Keratinocyte (primary cell): ENCODE results near the gene POLD3. TPM values are rescaled to one million over a fixed set of nuclear protein-coding genes. Genes with fewer than 3 reads are reported as not detected.

Experiments used
- DNase-seq: peaks from one replicate; pipeline ENCODE4 v3.0.0-alpha.2; 2011; ENCODE audit warnings: low read depth, missing footprints, low spot score
- FAIRE-seq: peaks from 2 replicates; lab custom pipeline; 2011; peaks lifted over from hg19 to GRCh38; lab: Jason Lieb, UNC
- H2AFZ ChIP-seq: 2 replicates; pipeline ENCODE4 v1.6.0; 2012; ENCODE audit warnings: low read length, control low read depth, inconsistent platforms; ENCODE audit not compliant: control insufficient read depth
- H3K27ac ChIP-seq: 2 replicates; pipeline ENCODE4 v1.5.1; 2011; ENCODE audit warnings: low read length; ENCODE audit not compliant: control insufficient read depth, insufficient read depth
- H3K27me3 ChIP-seq: 3 replicates; pipeline ENCODE4 v1.6.0; 2011; ENCODE audit warnings: low read length; ENCODE audit not compliant: control insufficient read depth, insufficient read depth; ENCODE audit errors: extremely low read depth
- H3K36me3 ChIP-seq, 2 experiments: 2 replicates in 1 of 2; 3 replicates in 1 of 2; pipeline ENCODE4 v1.5.1; 2011; ENCODE audit warnings: low read length in 2 of 2, mild to moderate bottlenecking in 1 of 2; ENCODE audit not compliant: control insufficient read depth in 2 of 2, insufficient read depth in 2 of 2; ENCODE audit errors: extremely low read depth in 1 of 2
- H3K4me1 ChIP-seq: 3 replicates; pipeline ENCODE4 v1.5.1; 2011; ENCODE audit warnings: low read length; ENCODE audit not compliant: control insufficient read depth, insufficient read depth; ENCODE audit errors: extremely low read depth
- H3K4me2 ChIP-seq: 3 replicates; pipeline ENCODE4 v1.6.0; 2011; ENCODE audit warnings: low read depth, low read length; ENCODE audit not compliant: control insufficient read depth, insufficient read depth; ENCODE audit errors: extremely low read depth
- H3K4me3 ChIP-seq, 3 experiments: fragments of 200-600 bp in 1 of 3; sonication (generic) in 1 of 3; 2 replicates in 2 of 3; 3 replicates in 1 of 3; pipeline ENCODE4 v1.5.1; 2011 to 2016; ENCODE audit warnings: low read length in 3 of 3, mild to moderate bottlenecking in 3 of 3, control low read depth in 2 of 3, inconsistent platforms in 1 of 3, low read depth in 1 of 3, mixed read lengths in 1 of 3, mixed run types in 1 of 3, moderate library complexity in 1 of 3; ENCODE audit not compliant: control insufficient read depth in 2 of 3, insufficient read depth in 2 of 3; ENCODE audit errors: extremely low read depth in 1 of 3
- H3K79me2 ChIP-seq: 2 replicates; pipeline ENCODE4 v1.6.0; 2012; ENCODE audit warnings: low read length; ENCODE audit not compliant: control insufficient read depth, insufficient read depth
- H3K9ac ChIP-seq: 3 replicates; pipeline ENCODE4 v1.6.0; 2011; ENCODE audit warnings: low read length; ENCODE audit not compliant: control insufficient read depth, insufficient read depth; ENCODE audit errors: extremely low read depth
- H3K9me1 ChIP-seq: 3 replicates; pipeline ENCODE4 v1.6.0; 2011; ENCODE audit warnings: low read length; ENCODE audit not compliant: control insufficient read depth, insufficient read depth; ENCODE audit errors: extremely low read depth
- H3K9me3 ChIP-seq: 2 replicates; pipeline ENCODE4 v1.5.1; 2012; ENCODE audit warnings: low read depth, low read length; ENCODE audit not compliant: control insufficient read depth
- H4K20me1 ChIP-seq: 3 replicates; pipeline ENCODE4 v1.6.0; 2011; ENCODE audit warnings: low read length; ENCODE audit not compliant: control insufficient read depth, insufficient read depth; ENCODE audit errors: extremely low read depth
- CTCF ChIP-seq, 3 experiments: IDR thresholded peaks in 1 of 3; conservative IDR thresholded peaks in 1 of 3; optimal IDR thresholded peaks in 1 of 3; 2 replicates in 2 of 3; 3 replicates in 1 of 3; pipeline versions ENCODE3 to v1.5.1; 2011; ENCODE audit warnings: low read length in 3 of 3, mild to moderate bottlenecking in 3 of 3, moderate library complexity in 2 of 3, control low read depth in 1 of 3, inconsistent platforms in 1 of 3; ENCODE audit not compliant: insufficient read depth in 2 of 3; ENCODE audit errors: extremely low read depth in 1 of 3
- EZH2 ChIP-seq: IDR thresholded peaks from one replicate; pipeline ENCODE4 v1.6.1; 2012; ENCODE audit warnings: inconsistent platforms, mild to moderate bottlenecking, low read length, moderate library complexity
- dilution Hi-C: fragments of 300-500 bp; cut with MboI; formaldehyde crosslinking; loops from one replicate; pipeline ENCODE4 v1.7.0; 2020; ENCODE audit warnings: low sequenced_read_pairs; ENCODE audit not compliant: extremely low pct_ligation_motif_present
- polyA plus RNA-seq, 5 experiments: library from polyadenylated mRNA; depleted of rRNA in 3 of 5; stranded (reverse) in 3 of 5; stranded (forward) in 1 of 5; unstranded in 1 of 5; fragments of >200 nt; gene quantifications; 1 replicate in 1 of 5; 2 replicates in 3 of 5; 3 replicates in 1 of 5; pipeline versions ENCODE4 v1.2.1 to v1.2.3, GENCODE V29; 2011 to 2012; ENCODE audit warnings: missing spikeins in 2 of 5, low read depth in 1 of 5, low replicate concordance in 1 of 5

The POLD3 gene
- polyA plus RNA-seq, 1 donor (not counting 4 experiments of a cell fraction or from before 2014, with no cell fraction given) = 16.7 TPM

GRCh38 chr11:74626130-74626529 is 33.7 kb downstream of the POLD3 start:
- dilution Hi-C loops = no loop called here
- H3K79me2 ChIP-seq = no peaks in the 10 kb centered on the region
- H3K9me3 ChIP-seq = no peaks in the 10 kb centered on the region
- no peaks in the 10 kb centered on the region for H4K20me1 ChIP-seq
- no peak for TF ChIP-seq CTCF (optimal IDR thresholded peaks at IDR 0.05 in 1 of 3, IDR thresholded peaks at IDR 0.05 in 1 of 3, conservative IDR thresholded peaks at IDR 0.05 in 1 of 3; ENCODE audit: extremely low read depth in 1 of 3, insufficient read depth in 2 of 3, low read length in 3 of 3)
- TF ChIP-seq EZH2 = no peak
- H3K27me3 ChIP-seq = no peaks in the 10 kb centered on the region
- no peak overlapping the region for H3K9ac ChIP-seq
- H3K27ac ChIP-seq = no peak overlapping the region
- H3K4me3 ChIP-seq = no peak overlapping the region
- H2AFZ ChIP-seq = no peak overlapping the region
- no peak overlapping the region for H3K4me2 ChIP-seq
- no peaks in the 10 kb centered on the region for H3K9me1 ChIP-seq
- no peak for DNase-seq
- no peaks in the 10 kb centered on the region for H3K4me1 ChIP-seq
- no peaks in the 10 kb centered on the region for H3K36me3 ChIP-seq
- no peak for FAIRE-seq

GRCh38 chr11:74626604-74627003 is 34.2 kb downstream of the POLD3 start:
- Histone ChIP-seq H3K9me3 (no peaks in the 10 kb centered on the region), H3K27ac (no peak overlapping the region), H4K20me1 (no peaks in the 10 kb centered on the region), H3K4me2 (no peak overlapping the region), H3K9ac (no peak overlapping the region), H3K4me1 (no peaks in the 10 kb centered on the region), H3K36me3 (no peaks in the 10 kb centered on the region), H3K9me1 (no peaks in the 10 kb centered on the region), H3K4me3 (no peak overlapping the region), H3K27me3 (no peaks in the 10 kb centered on the region), H3K79me2 (no peaks in the 10 kb centered on the region), H2AFZ (no peak overlapping the region)
- dilution Hi-C loops = no loop called here
- TF ChIP-seq CTCF (optimal IDR thresholded peaks at IDR 0.05 in 1 of 3, IDR thresholded peaks at IDR 0.05 in 1 of 3, conservative IDR thresholded peaks at IDR 0.05 in 1 of 3; ENCODE audit: extremely low read depth in 1 of 3, insufficient read depth in 2 of 3, low read length in 3 of 3) (no peak), EZH2 (no peak)
- no peak for FAIRE-seq
- no peak for DNase-seq
